Spleen (tissue), 7 donors: ENCODE data around the gene KCNQ4.

Source experiments
- CTCF ChIP-seq, 11 experiments: fragments of 200-600 bp in 7 of 11; fragments of 450-650 bp in 4 of 11; sonication (generic) in 4 of 11; IDR thresholded peaks in 8 of 11; conservative IDR thresholded peaks in 3 of 11; 1 replicate in 7 of 11; 2 replicates in 4 of 11; pipeline versions ENCODE4 v1.4.0 to v1.8.0; 2016 to 2021; ENCODE audit warnings: antibody characterized with exemption in 11 of 11, inconsistent platforms in 4 of 11, mild to moderate bottlenecking in 1 of 11
- POLR2A ChIP-seq, 3 donors: fragments of 450-650 bp; IDR thresholded peaks; one replicate each; pipeline ENCODE4 v1.5.1; 2017; ENCODE audit warnings: antibody characterized with exemption in 3 of 3, mild to moderate bottlenecking in 1 of 3
- POLR2AphosphoS5 ChIP-seq, 3 donors: sonication (generic); formaldehyde crosslinking; IDR thresholded peaks; one replicate each; pipeline ENCODE4 v1.5.1; 2017; ENCODE audit warnings: antibody characterized with exemption in 3 of 3
- donor health status: DM: no; HTN: no; CAD: no; lungs with moderate emphysema.
- donor health status: DM: no; HTN: no; CAD: no.
- donor health status: DM: no; HTN: no; CAD: no.

GRCh38 chr1:40743860-40744259 lies 39.7 kb upstream of the KCNQ4 start:
- TF ChIP-seq POLR2A (IDR thresholded peaks at IDR 0.05): no peak
- no peak for TF ChIP-seq CTCF (IDR thresholded peaks at IDR 0.05 in 8 of 11, conservative IDR thresholded peaks at IDR 0.05 in 3 of 11)
- TF ChIP-seq POLR2AphosphoS5 (IDR thresholded peaks at IDR 0.05): no peak
